ENCODE measurements around the gene CALM3.

GRCh38 chr19:46585539-46585938 lies 15.6 kb upstream of the CALM3 start:
- TF ChIP-seq CTCF (IDR thresholded peaks at IDR 0.05) (no peak), POLR2A (IDR thresholded peaks at IDR 0.05; ENCODE audit: low read depth) (no peak), POLR2AphosphoS5 (IDR thresholded peaks at IDR 0.05) (no peak), EP300 (IDR thresholded peaks at IDR 0.05) (no peak)

All from esophagus muscularis mucosa (tissue), 4 donors.